Ishikawa (cell line): Measurements from ENCODE around the gene ZNF343.

Experiments
- CEBPB ChIP-seq: IDR thresholded peaks from 2 replicates; pipeline ENCODE4 v1.6.1; 2012
- EP300 ChIP-seq: IDR thresholded peaks from 2 replicates; pipeline ENCODE4 v1.6.1; 2012; ENCODE audit warnings: borderline replicate concordance
- MAX ChIP-seq: IDR thresholded peaks from 2 replicates; pipeline ENCODE4 v1.6.1; 2012
- NFIC ChIP-seq: IDR thresholded peaks from 2 replicates; pipeline ENCODE4 v1.6.1; 2012
- RAD21 ChIP-seq: IDR thresholded peaks from 2 replicates; pipeline ENCODE4 v1.6.1; 2012; ENCODE audit warnings: low read depth
- TAF1 ChIP-seq: IDR thresholded peaks from 2 replicates; pipeline ENCODE4 v1.6.1; 2012; ENCODE audit warnings: low read depth, mild to moderate bottlenecking
- ZBTB7A ChIP-seq: IDR thresholded peaks from 2 replicates; pipeline ENCODE4 v1.6.1; 2012; ENCODE audit warnings: low read depth

DNA sequence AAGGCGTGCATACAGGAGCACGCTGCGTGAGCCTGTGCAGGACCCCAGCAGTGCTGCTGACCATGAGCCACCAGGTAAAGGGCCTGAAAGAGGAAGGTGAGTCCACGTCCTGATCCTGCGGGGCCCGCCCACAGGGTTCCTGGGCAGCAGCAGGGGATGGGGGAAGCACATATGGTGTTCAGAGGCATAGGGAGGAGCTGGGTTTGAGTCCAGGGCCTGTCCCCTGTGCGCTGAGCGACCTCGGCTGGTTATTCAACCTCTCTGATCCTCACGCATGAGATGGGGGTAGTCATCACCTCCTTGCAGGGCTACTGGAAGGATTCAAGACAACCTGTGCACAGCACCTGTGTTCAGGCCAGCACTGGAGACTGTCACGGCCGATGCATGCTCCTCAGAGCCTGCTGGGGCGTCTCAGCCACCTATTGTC lies 27.9 kb upstream of the ZNF343 start, which contains the start of gene TMC2:
- TF ChIP-seq TAF1 (no peak), MAX (no peak), ZBTB7A (no peak), NFIC (no peak), EP300 (no peak), RAD21 (no peak), CEBPB (no peak)
